Ovary (tissue), 9 donors: ENCODE measurements around the gene CPXM1. TPM values are rescaled to one million over a fixed set of nuclear protein-coding genes. Genes with fewer than 3 reads are reported as not detected.
"Not testable (repeated sequence)": the region's sequence is repeated elsewhere in the genome, so short reads cannot be mapped to it uniquely, and the experiment has no call there.

Experiments
- DNase-seq, 5 donors: peaks; one replicate each; pipeline ENCODE4 v3.0.0-alpha.2; 2019 to 2020
- H3K27ac ChIP-seq, 2 donors: fragments of 200-600 bp; one replicate each; pipeline versions ENCODE4 v1.5.1 to v1.8.0; 2019 to 2022
- H3K27me3 ChIP-seq: fragments of 200-600 bp; one replicate; pipeline ENCODE4 v1.8.0; 2022
- H3K36me3 ChIP-seq: fragments of 200-600 bp; sonication (generic); one replicate; pipeline ENCODE4 v1.5.1; 2019
- H3K4me1 ChIP-seq: one replicate; pipeline ENCODE4 v1.8.1; 2013; ENCODE audit warnings: mild to moderate bottlenecking, moderate library complexity; ENCODE audit not compliant: insufficient read depth
- H3K4me3 ChIP-seq: fragments of 200-600 bp; sonication (generic); one replicate; pipeline ENCODE4 v1.5.1; 2017
- H3K9me3 ChIP-seq, 2 donors: fragments of 200-600 bp in 1 of 2; sonication (generic) in 1 of 2; one replicate each; pipeline versions ENCODE4 v1.5.1 to v1.8.1; 2013 to 2019; ENCODE audit warnings: mild to moderate bottlenecking in 1 of 2, moderate library complexity in 1 of 2
- CTCF ChIP-seq, 3 donors: fragments of 450-650 bp in 2 of 3; fragments of 200-600 bp in 1 of 3; IDR thresholded peaks; one replicate each; pipeline versions ENCODE4 v1.5.1 to v1.8.0; 2016 to 2022; ENCODE audit warnings: antibody characterized with exemption in 3 of 3, mild to moderate bottlenecking in 1 of 3
- EP300 ChIP-seq: sonication (generic); formaldehyde crosslinking; IDR thresholded peaks from one replicate; pipeline ENCODE4 v1.6.1; 2017; ENCODE audit warnings: antibody characterized with exemption
- POLR2A ChIP-seq: fragments of 450-650 bp; IDR thresholded peaks from one replicate; pipeline ENCODE4 v1.6.1; 2017; ENCODE audit warnings: antibody characterized with exemption, mild to moderate bottlenecking, moderate library complexity
- whole genome bisulfite sequencing, 3 donors: extraction: QIAGEN DNeasy Blood & Tissue Kit in 1 of 3; methylation state at CpG; one replicate each; pipeline versions ENCODE4 v1.1.5 to v1.1.7; 2013 to 2017; 5-methylcytosine and 5-hydroxymethylcytosine counted together
- intact Hi-C, 4 donors: fragments of 100-400 bp; cut with DNase I; formaldehyde crosslinking; loops; one replicate each; pipeline versions ENCODE4 v1.11.0 to v1.15.1; 2022 to 2023
- polyA plus RNA-seq, 2 donors: library from polyadenylated mRNA; stranded (reverse); fragments of 200-250 nt in 1 of 2; fragments of 350-450 nt in 1 of 2; fragmentation: Illumina TruSeq in 1 of 2; extraction: RNeasy Lipid Tissue Mini Kit (QIAGEN cat#74804) in 1 of 2; gene quantifications; one replicate each; pipeline ENCODE4 v1.2.3, GENCODE V29; 2013 to 2014
- total RNA-seq, 7 donors: library from RNA; depleted of rRNA in 2 of 7; stranded (reverse); fragments of >200 nt in 2 of 7; fragmentation: NEBNext Ultra II Directional in 3 of 7; extraction: Animal tissue kit (Norgen Biotek cat#: 25700) in 3 of 7; gene quantifications; one replicate each; pipeline versions ENCODE4 v1.1.0 to v1.2.4, GENCODE V29; 2016 to 2023
- donor health status: DM: no; HTN: no; CAD: no; lungs with moderate emphysema.
- donor health status: DM: no; HTN: no; CAD: no.
- donor health status: Bipolar disorder and iron deficiency.
- donor health status: DM: yes; HTN: yes; CAD: no.
- donor health status: DM: no; HTN: no; CAD: no.
- donor health status: DM: yes; HTN: yes; CAD: no.

Gene CPXM1
- total and polyA plus RNA-seq, 9 donors, result 0.86 to 50.9 (median 28.1) TPM

DNA sequence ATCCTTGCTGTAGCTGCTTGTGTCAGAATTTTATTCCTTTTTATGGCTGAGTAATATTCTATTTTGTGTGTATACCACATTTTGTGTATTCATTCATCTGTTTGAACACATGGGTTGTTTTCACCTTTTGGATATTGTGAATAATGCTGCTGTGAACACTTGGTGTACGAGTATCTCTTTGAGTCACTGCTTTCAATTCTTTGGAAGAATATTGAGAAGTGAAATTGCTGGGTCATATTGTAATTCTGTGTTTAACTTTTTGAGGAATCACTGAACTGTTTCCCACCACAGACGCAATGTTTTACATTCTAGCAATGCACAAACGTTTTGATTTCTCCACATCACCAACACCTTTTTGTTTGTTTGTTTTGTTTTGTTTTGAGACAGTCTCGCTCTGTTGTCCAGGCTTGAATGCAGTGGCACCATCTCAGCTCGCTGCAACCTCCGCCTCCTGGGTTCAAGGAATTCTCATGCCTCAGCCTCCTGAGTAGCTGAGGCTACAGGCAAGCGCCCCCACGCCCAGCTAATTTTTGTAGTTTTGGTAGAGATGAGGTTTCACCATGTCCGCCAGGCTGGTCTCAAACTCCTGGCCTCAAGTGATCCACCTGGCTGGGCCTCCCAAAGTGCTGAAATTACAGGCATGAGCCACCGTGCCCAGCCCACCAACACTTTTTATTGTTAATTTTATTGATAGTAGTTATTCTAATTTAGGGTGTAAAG lies 21.7 kb downstream of the CPXM1 start:
- no peak overlapping the region for H3K27ac ChIP-seq
- TF ChIP-seq CTCF (IDR thresholded peaks at IDR 0.05) (no peak), POLR2A (no peak)
- peaks cover 0 to 3% of the 10 kb centered on the region in 2 donors for H3K9me3 ChIP-seq
- H3K27me3 ChIP-seq, result no peaks in the 10 kb centered on the region
- no peaks in the 10 kb centered on the region for H3K36me3 ChIP-seq
- no peaks in the 10 kb centered on the region for H3K4me1 ChIP-seq
- DNase-seq, result no peak
- H3K4me3 ChIP-seq, result no peak overlapping the region
- 82 to 85% (median 83%) methylated on average over 10 of the region's 10 CpGs for WGBS, 3 donors
- intact Hi-C loops, result no loop called here

- intact Hi-C loops, result no loop called here
- no peak overlapping the region for H3K27ac ChIP-seq
- peaks cover 0 to 3% of the 10 kb centered on the region in 2 donors for H3K9me3 ChIP-seq
- H3K4me1 ChIP-seq, result no peaks in the 10 kb centered on the region
- 75 to 78% (median 75%) methylated on average over 3 of the region's 3 CpGs for WGBS, 3 donors
- H3K4me3 ChIP-seq, result no peak overlapping the region
- no peaks in the 10 kb centered on the region for H3K36me3 ChIP-seq
- TF ChIP-seq EP300 (no peak), CTCF (IDR thresholded peaks at IDR 0.05) (no peak), POLR2A (no peak)
- H3K27me3 ChIP-seq, result no peaks in the 10 kb centered on the region
- no peak for DNase-seq
Observed at GRCh38 chr20:2775139-2775538, 25.3 kb downstream of the CPXM1 start.

GRCh38 chr20:2773812-2774211 lies 26.6 kb downstream of the CPXM1 start:
- no peak for DNase-seq
- no peak overlapping the region for H3K27ac ChIP-seq
- H3K27me3 ChIP-seq, result no peaks in the 10 kb centered on the region
- H3K4me3 ChIP-seq, result no peak overlapping the region
- no peaks in the 10 kb centered on the region for H3K4me1 ChIP-seq
- intact Hi-C loops, result no loop called here
- no peaks in the 10 kb centered on the region for H3K36me3 ChIP-seq
- 80 to 86% (median 85%) methylated on average over 9 of the region's 9 CpGs for WGBS, 3 donors
- TF ChIP-seq POLR2A (no peak), CTCF (IDR thresholded peaks at IDR 0.05) (no peak), EP300 (no peak)
- H3K9me3 ChIP-seq, result peaks cover 0 to 3% of the 10 kb centered on the region in 2 donors

DNA sequence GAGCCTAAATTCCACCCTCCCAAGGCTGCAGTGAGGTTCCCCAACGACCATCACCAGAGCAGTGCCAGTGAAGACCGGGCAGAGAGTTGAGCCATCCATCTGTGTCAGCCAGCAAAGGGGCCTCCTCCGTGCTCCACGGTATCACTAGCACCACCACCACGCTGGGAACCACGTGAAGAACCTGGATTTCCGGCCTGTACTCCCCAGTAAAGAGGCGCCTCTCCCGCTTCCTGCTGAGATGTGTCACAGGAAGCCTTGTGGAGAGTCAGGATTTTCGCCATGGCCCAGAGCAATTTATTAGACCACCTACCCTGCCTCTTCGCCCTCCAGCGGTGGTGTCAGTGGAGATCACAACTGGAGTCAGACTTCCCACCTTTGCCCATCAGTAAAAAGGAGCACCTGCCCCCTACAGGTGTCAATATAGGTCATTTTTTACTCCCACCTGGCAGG lies 28.8 kb downstream of the CPXM1 start:
- Histone ChIP-seq H3K9me3 (peaks cover 0 to 3% of the 10 kb centered on the region in 2 donors), H3K27me3 (no peaks in the 10 kb centered on the region), H3K4me1 (peaks cover 8% of the 10 kb centered on the region), H3K4me3 (no peak overlapping the region), H3K27ac (no peak overlapping the region), H3K36me3 (no peaks in the 10 kb centered on the region)
- TF ChIP-seq POLR2A (no peak), EP300 (no peak), CTCF (IDR thresholded peaks at IDR 0.05) (no peak)
- intact Hi-C loops, result no loop called here
- no peak for DNase-seq
- WGBS, 3 donors, result 40 to 61% (median 56%) methylated on average over 12 of the region's 12 CpGs

DNA sequence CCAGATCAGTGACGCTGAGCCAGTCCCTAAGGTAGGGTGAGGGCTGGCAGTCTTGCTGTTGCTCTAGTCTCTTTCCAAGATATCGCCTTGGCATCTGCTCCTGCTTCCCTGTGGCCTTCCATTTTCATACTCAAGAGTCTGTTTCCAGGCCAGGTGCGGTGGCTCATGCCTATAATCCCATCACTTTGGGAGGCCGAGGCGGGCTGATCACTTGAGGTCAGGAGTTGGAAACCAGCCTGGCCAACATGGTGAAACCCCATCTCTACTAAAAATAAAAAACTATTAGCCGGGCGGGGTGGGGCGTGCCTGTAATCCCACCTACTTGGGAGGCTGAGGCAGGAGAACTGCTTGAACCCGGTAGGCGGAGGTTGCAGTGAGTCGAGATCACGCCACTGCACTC lies 30.3 kb downstream of the CPXM1 start:
- intact Hi-C loops, DNase-seq, H3K4me3 ChIP-seq, H3K27me3 ChIP-seq, H3K4me1 ChIP-seq, H3K9me3 ChIP-seq, H3K36me3 ChIP-seq, H3K27ac ChIP-seq: not testable (repeated sequence)
- 94 to 96% (median 95%) methylated on average over 12 of the region's 12 CpGs for WGBS, 3 donors
